Measurements from ENCODE around the gene DMD. TPM values are rescaled to one million over a fixed set of nuclear protein-coding genes. Genes with fewer than 3 reads are reported as not detected.

DMD gene
- total RNA-seq, 2 experiments from 2014 or later = 0.20 to 0.47 TPM

DNA sequence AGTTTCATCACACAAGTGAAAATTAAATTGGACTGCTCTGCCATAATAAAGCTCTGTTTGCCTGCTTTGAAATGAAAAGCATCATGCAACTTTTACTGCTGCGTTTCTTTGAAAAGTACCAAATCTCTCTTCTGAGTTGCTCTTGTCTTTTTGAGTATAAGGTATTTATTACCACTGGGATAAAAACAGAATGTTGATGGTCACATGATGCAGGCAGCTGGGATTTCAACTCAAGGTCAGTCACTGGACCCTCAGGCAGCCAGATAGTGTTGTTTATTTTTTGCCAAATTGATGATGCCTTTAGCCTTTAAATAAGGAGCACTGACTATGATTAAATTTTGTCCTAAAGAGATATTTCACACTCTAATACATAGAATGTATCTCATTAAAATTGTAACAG, 32.7 kb downstream of the DMD start:
- CTCF ChIA-PET = no interaction called here
- H3K27ac ChIP-seq (ENCODE audit: low read depth in 1 of 2, low read length in 2 of 2) = no peak overlapping the region
- TF ChIP-seq, protein P1, sequence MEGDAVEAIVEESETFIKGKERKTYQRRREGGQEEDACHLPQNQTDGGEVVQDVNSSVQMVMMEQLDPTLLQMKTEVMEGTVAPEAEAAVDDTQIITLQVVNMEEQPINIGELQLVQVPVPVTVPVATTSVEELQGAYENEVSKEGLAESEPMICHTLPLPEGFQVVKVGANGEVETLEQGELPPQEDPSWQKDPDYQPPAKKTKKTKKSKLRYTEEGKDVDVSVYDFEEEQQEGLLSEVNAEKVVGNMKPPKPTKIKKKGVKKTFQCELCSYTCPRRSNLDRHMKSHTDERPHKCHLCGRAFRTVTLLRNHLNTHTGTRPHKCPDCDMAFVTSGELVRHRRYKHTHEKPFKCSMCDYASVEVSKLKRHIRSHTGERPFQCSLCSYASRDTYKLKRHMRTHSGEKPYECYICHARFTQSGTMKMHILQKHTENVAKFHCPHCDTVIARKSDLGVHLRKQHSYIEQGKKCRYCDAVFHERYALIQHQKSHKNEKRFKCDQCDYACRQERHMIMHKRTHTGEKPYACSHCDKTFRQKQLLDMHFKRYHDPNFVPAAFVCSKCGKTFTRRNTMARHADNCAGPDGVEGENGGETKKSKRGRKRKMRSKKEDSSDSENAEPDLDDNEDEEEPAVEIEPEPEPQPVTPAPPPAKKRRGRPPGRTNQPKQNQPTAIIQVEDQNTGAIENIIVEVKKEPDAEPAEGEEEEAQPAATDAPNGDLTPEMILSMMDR (IDR thresholded peaks at IDR 0.05) = no peak
- H3K27me3 ChIP-seq (ENCODE audit: control insufficient read depth in 1 of 2, insufficient read depth in 2 of 2, low read length in 2 of 2) = no peaks in the 10 kb centered on the region
- DNase-seq = no peak
- intact Hi-C loops (cut with DNase I, micrococcal nuclease) = no loop called here
- no peaks in the 10 kb centered on the region for H3K27me3 Mint-ChIP-seq
- H3K4me1 ChIP-seq (ENCODE audit: insufficient read depth, low read length) = no peaks in the 10 kb centered on the region
- no peak overlapping the region for H3K4me3 Mint-ChIP-seq
- H3K9me3 ChIP-seq (ENCODE audit: control insufficient read depth in 1 of 2, insufficient read depth in 1 of 2, low read length in 2 of 2) = no peaks in the 10 kb centered on the region
- H3K27ac Mint-ChIP-seq = no peak overlapping the region
- POLR2A ChIA-PET = no interaction called here
- H3K9me3 Mint-ChIP-seq = no peaks in the 10 kb centered on the region
- H3K36me3 Mint-ChIP-seq (ENCODE audit: low read depth) = no peaks in the 10 kb centered on the region
- H3K4me1 Mint-ChIP-seq (ENCODE audit: low read depth) = no peaks in the 10 kb centered on the region
- no peak for ATAC-seq (ENCODE audit: poor library complexity)
- H3K4me3 ChIP-seq (ENCODE audit: low read length) = no peak overlapping the region
- H3K36me3 ChIP-seq (ENCODE audit: insufficient read depth, low read length) = no peaks in the 10 kb centered on the region

DNA sequence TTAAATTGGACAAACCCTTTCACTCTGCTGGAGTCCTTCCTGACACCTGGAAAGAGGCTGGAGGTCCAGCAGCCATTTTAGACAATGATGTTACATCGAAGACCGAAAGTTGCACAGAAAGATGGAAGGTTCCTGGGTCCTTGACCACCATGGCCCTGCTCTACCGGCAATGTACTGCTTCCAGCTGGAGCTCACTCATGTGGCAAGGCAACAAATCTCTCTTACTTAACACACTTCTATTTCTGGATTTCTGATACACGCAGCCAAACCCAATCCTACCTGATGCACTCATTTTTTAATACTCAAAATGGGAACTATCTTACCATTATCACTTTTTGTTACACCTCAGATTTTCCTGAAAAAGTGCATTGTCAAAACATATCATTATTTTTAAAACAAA, 33.1 kb downstream of the DMD start:
- no peaks in the 10 kb centered on the region for H3K9me3 ChIP-seq (ENCODE audit: control insufficient read depth in 1 of 2, insufficient read depth in 1 of 2, low read length in 2 of 2)
- no peaks in the 10 kb centered on the region for H3K4me1 ChIP-seq (ENCODE audit: insufficient read depth, low read length)
- DNase-seq = no peak
- no peaks in the 10 kb centered on the region for H3K27me3 ChIP-seq (ENCODE audit: control insufficient read depth in 1 of 2, insufficient read depth in 2 of 2, low read length in 2 of 2)
- CTCF ChIA-PET = no interaction called here
- H3K4me3 ChIP-seq (ENCODE audit: low read length) = no peak overlapping the region
- TF ChIP-seq, protein P1 (IDR thresholded peaks at IDR 0.05) = no peak
- POLR2A ChIA-PET = no interaction called here
- H3K36me3 Mint-ChIP-seq (ENCODE audit: low read depth) = no peaks in the 10 kb centered on the region
- H3K36me3 ChIP-seq (ENCODE audit: insufficient read depth, low read length) = no peaks in the 10 kb centered on the region
- no peak for ATAC-seq (ENCODE audit: poor library complexity)
- intact Hi-C loops (cut with DNase I, micrococcal nuclease) = no loop called here
- no peak overlapping the region for H3K27ac Mint-ChIP-seq
- no peaks in the 10 kb centered on the region for H3K9me3 Mint-ChIP-seq
- no peaks in the 10 kb centered on the region for H3K27me3 Mint-ChIP-seq
- no peak overlapping the region for H3K4me3 Mint-ChIP-seq
- H3K27ac ChIP-seq (ENCODE audit: low read depth in 1 of 2, low read length in 2 of 2) = no peak overlapping the region
- no peaks in the 10 kb centered on the region for H3K4me1 Mint-ChIP-seq (ENCODE audit: low read depth)

DNA sequence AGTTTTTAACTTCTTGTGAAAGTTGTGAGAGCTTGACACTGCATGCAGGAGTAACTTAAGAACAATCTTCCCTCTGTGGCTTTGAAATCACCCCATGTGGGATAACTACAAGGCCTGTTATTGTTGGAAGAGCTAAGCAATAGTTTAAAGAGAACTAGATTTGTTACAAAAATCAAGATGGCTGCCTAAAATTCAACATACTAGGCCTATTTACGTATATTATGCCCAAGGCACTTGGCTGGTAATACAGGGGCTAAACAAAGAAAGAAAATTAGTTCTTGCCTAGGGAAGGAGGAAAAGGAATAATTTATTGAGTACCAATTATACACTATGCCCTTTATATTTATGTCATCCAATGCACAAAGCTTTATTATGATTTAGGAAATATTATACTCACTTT, 36.1 kb downstream of the DMD start:
- H3K27me3 ChIP-seq (ENCODE audit: control insufficient read depth in 1 of 2, insufficient read depth in 2 of 2, low read length in 2 of 2) = no peaks in the 10 kb centered on the region
- H3K36me3 ChIP-seq (ENCODE audit: insufficient read depth, low read length) = no peaks in the 10 kb centered on the region
- intact Hi-C loops (cut with DNase I, micrococcal nuclease) = no loop called here
- no peaks in the 10 kb centered on the region for H3K4me1 Mint-ChIP-seq (ENCODE audit: low read depth)
- H3K27me3 Mint-ChIP-seq = no peaks in the 10 kb centered on the region
- TF ChIP-seq, protein P1 (IDR thresholded peaks at IDR 0.05) = no peak
- no peak overlapping the region for H3K4me3 Mint-ChIP-seq
- no peaks in the 10 kb centered on the region for H3K9me3 Mint-ChIP-seq
- H3K4me3 ChIP-seq (ENCODE audit: low read length) = no peak overlapping the region
- H3K4me1 ChIP-seq (ENCODE audit: insufficient read depth, low read length) = no peaks in the 10 kb centered on the region
- no peak for DNase-seq
- ChIA-PET POLR2A (no interaction called here), CTCF (no interaction called here)
- H3K27ac Mint-ChIP-seq = no peak overlapping the region
- no peaks in the 10 kb centered on the region for H3K36me3 Mint-ChIP-seq (ENCODE audit: low read depth)
- no peak overlapping the region for H3K27ac ChIP-seq (ENCODE audit: low read depth in 1 of 2, low read length in 2 of 2)
- ATAC-seq (ENCODE audit: poor library complexity) = no peak
- no peaks in the 10 kb centered on the region for H3K9me3 ChIP-seq (ENCODE audit: control insufficient read depth in 1 of 2, insufficient read depth in 1 of 2, low read length in 2 of 2)

Measured in CD4-positive, alpha-beta T cell (primary cell).